Memory B cell (primary cell): ENCODE results near the gene CDCP1.
A peak's percentile ranks its signal among the peaks of the same experiment; 100 is the strongest.

Experiments used
- ATAC-seq: fragments of 150-1000 bp; cut with Tn5 transposase; 2 replicates; pipeline ENCODE4 v1.10.0; 2021; ENCODE audit warnings: low read depth, mild to moderate bottlenecking, moderate library complexity
- DNase-seq, 2 donors: peaks; one replicate each; pipeline ENCODE4 v3.0.0; 2022; ENCODE audit warnings: low spot score in 2 of 2
- H3K27ac Mint-ChIP-seq: one replicate; pipeline ENCODE4 v1.8.0; 2022; ENCODE audit warnings: mild to moderate bottlenecking, moderate library complexity, mixed read lengths
- H3K27me3 Mint-ChIP-seq: one replicate; pipeline ENCODE4 v1.8.0; 2022; ENCODE audit warnings: mixed read lengths
- H3K36me3 Mint-ChIP-seq: one replicate; pipeline ENCODE4 v1.8.0; 2022; ENCODE audit warnings: mild to moderate bottlenecking, mixed read lengths
- H3K4me1 Mint-ChIP-seq: one replicate; pipeline ENCODE4 v1.8.0; 2022; ENCODE audit warnings: mixed read lengths
- H3K4me3 Mint-ChIP-seq: one replicate; pipeline ENCODE4 v1.8.0; 2022; ENCODE audit warnings: mild to moderate bottlenecking, moderate library complexity, mixed read lengths
- H3K9me3 Mint-ChIP-seq: one replicate; pipeline ENCODE4 v1.8.0; 2022; ENCODE audit warnings: mixed read lengths

The CDCP1 gene

GRCh38 chr3:45180899-45181298, 34.7 kb upstream of the CDCP1 start:
- no peaks in the 10 kb centered on the region for H3K4me1 Mint-ChIP-seq
- H3K4me3 Mint-ChIP-seq = no peak overlapping the region
- H3K9me3 Mint-ChIP-seq = no peaks in the 10 kb centered on the region
- H3K27ac Mint-ChIP-seq = no peak overlapping the region
- no peaks in the 10 kb centered on the region for H3K36me3 Mint-ChIP-seq
- peaks cover 9% of the 10 kb centered on the region for H3K27me3 Mint-ChIP-seq
- ATAC-seq = no peak
- DNase-seq = no peak

- Mint-ChIP-seq H3K36me3 (no peaks in the 10 kb centered on the region), H3K27me3 (peaks cover 9% of the 10 kb centered on the region), H3K9me3 (no peaks in the 10 kb centered on the region), H3K4me1 (no peaks in the 10 kb centered on the region), H3K27ac (no peak overlapping the region), H3K4me3 (no peak overlapping the region)
- DNase-seq = no peak
- no peak for ATAC-seq
Observed at GRCh38 chr3:45180051-45180450, 33.9 kb upstream of the CDCP1 start.

- peaks cover 9% of the 10 kb centered on the region for H3K27me3 Mint-ChIP-seq
- ATAC-seq = no peak
- no peaks in the 10 kb centered on the region for H3K36me3 Mint-ChIP-seq
- no peak for DNase-seq
- H3K4me1 Mint-ChIP-seq = no peaks in the 10 kb centered on the region
- no peaks in the 10 kb centered on the region for H3K9me3 Mint-ChIP-seq
- no peak overlapping the region for H3K27ac Mint-ChIP-seq
- no peak overlapping the region for H3K4me3 Mint-ChIP-seq
Observed at GRCh38 chr3:45179163-45179562, 33.0 kb upstream of the CDCP1 start.

- Mint-ChIP-seq H3K4me1 (no peaks in the 10 kb centered on the region), H3K4me3 (no peak overlapping the region), H3K27me3 (peaks cover 9% of the 10 kb centered on the region), H3K36me3 (no peaks in the 10 kb centered on the region), H3K27ac (no peak overlapping the region), H3K9me3 (no peaks in the 10 kb centered on the region)
- ATAC-seq (no peak), DNase-seq (no peak)
Observed at GRCh38 chr3:45178183-45179023, 32.2 kb upstream of the CDCP1 start.

GRCh38 chr3:45176912-45177311, 30.7 kb upstream of the CDCP1 start:
- DNase-seq (no peak), ATAC-seq (no peak)
- H3K27me3 Mint-ChIP-seq = peaks cover 11% of the 10 kb centered on the region
- H3K9me3 Mint-ChIP-seq = no peaks in the 10 kb centered on the region
- H3K4me3 Mint-ChIP-seq = no peak overlapping the region
- no peaks in the 10 kb centered on the region for H3K36me3 Mint-ChIP-seq
- no peak overlapping the region for H3K27ac Mint-ChIP-seq
- no peaks in the 10 kb centered on the region for H3K4me1 Mint-ChIP-seq

GRCh38 chr3:45174234-45174633, 28.1 kb upstream of the CDCP1 start:
- Mint-ChIP-seq H3K27me3 (peaks cover 16% of the 10 kb centered on the region), H3K27ac (no peak overlapping the region), H3K9me3 (no peaks in the 10 kb centered on the region), H3K4me1 (no peaks in the 10 kb centered on the region), H3K36me3 (no peaks in the 10 kb centered on the region), H3K4me3 (no peak overlapping the region)
- ATAC-seq (no peak), DNase-seq (no peak)

- Mint-ChIP-seq H3K4me1 (no peaks in the 10 kb centered on the region), H3K4me3 (no peak overlapping the region), H3K9me3 (no peaks in the 10 kb centered on the region), H3K27me3 (peaks cover 18% of the 10 kb centered on the region), H3K36me3 (no peaks in the 10 kb centered on the region), H3K27ac (no peak overlapping the region)
- no peak for DNase-seq
- no peak for ATAC-seq
Observed at GRCh38 chr3:45173776-45174175, 27.6 kb upstream of the CDCP1 start.

GRCh38 chr3:45171283-45171682, 25.1 kb upstream of the CDCP1 start:
- DNase-seq = no peak
- H3K4me3 Mint-ChIP-seq = no peak overlapping the region
- no peaks in the 10 kb centered on the region for H3K36me3 Mint-ChIP-seq
- no peak overlapping the region for H3K27ac Mint-ChIP-seq
- peaks cover 3% of the 10 kb centered on the region for H3K4me1 Mint-ChIP-seq
- H3K9me3 Mint-ChIP-seq = no peaks in the 10 kb centered on the region
- ATAC-seq = no peak
- peaks cover 20% of the 10 kb centered on the region for H3K27me3 Mint-ChIP-seq

GRCh38 chr3:45170096-45170495, 23.9 kb upstream of the CDCP1 start:
- DNase-seq (no peak), ATAC-seq (no peak)
- Mint-ChIP-seq H3K27me3 (peaks cover 16% of the 10 kb centered on the region), H3K4me1 (peaks cover 3% of the 10 kb centered on the region), H3K36me3 (no peaks in the 10 kb centered on the region), H3K9me3 (no peaks in the 10 kb centered on the region), H3K4me3 (no peak overlapping the region), H3K27ac (no peak overlapping the region)

GRCh38 chr3:45169125-45169904, 23.1 kb upstream of the CDCP1 start:
- no peak overlapping the region for H3K4me3 Mint-ChIP-seq
- H3K36me3 Mint-ChIP-seq = no peaks in the 10 kb centered on the region
- no peaks in the 10 kb centered on the region for H3K9me3 Mint-ChIP-seq
- peaks cover 3% of the 10 kb centered on the region for H3K4me1 Mint-ChIP-seq
- H3K27ac Mint-ChIP-seq = no peak overlapping the region
- peaks cover 16% of the 10 kb centered on the region for H3K27me3 Mint-ChIP-seq
- no peak for ATAC-seq
- no peak for DNase-seq

GRCh38 chr3:45168451-45168850, 22.3 kb upstream of the CDCP1 start:
- Mint-ChIP-seq H3K4me1 (peaks cover 7% of the 10 kb centered on the region), H3K27me3 (peaks cover 16% of the 10 kb centered on the region), H3K36me3 (no peaks in the 10 kb centered on the region), H3K9me3 (no peaks in the 10 kb centered on the region), H3K4me3 (no peak overlapping the region), H3K27ac (no peak overlapping the region)
- no peak for ATAC-seq
- DNase-seq = no peak

- H3K27ac Mint-ChIP-seq = peak overlapping the region; percentile 5
- peaks cover 10% of the 10 kb centered on the region for H3K4me1 Mint-ChIP-seq
- H3K4me3 Mint-ChIP-seq = peak overlapping the region; percentile 49
- DNase-seq (no peak), ATAC-seq (peak; percentile 84)
- no peaks in the 10 kb centered on the region for H3K36me3 Mint-ChIP-seq
- H3K27me3 Mint-ChIP-seq = peaks cover 15% of the 10 kb centered on the region
- no peaks in the 10 kb centered on the region for H3K9me3 Mint-ChIP-seq
Observed at GRCh38 chr3:45167011-45167911, 21.1 kb upstream of the CDCP1 start.

- Mint-ChIP-seq H3K9me3 (no peaks in the 10 kb centered on the region), H3K4me3 (no peak overlapping the region), H3K27ac (no peak overlapping the region), H3K4me1 (peaks cover 10% of the 10 kb centered on the region), H3K36me3 (no peaks in the 10 kb centered on the region), H3K27me3 (peaks cover 14% of the 10 kb centered on the region)
- ATAC-seq (no peak), DNase-seq (no peak)
Observed at GRCh38 chr3:45166321-45166879, 20.2 kb upstream of the CDCP1 start.
